Measurements from ENCODE around the gene HCN2.

DNA sequence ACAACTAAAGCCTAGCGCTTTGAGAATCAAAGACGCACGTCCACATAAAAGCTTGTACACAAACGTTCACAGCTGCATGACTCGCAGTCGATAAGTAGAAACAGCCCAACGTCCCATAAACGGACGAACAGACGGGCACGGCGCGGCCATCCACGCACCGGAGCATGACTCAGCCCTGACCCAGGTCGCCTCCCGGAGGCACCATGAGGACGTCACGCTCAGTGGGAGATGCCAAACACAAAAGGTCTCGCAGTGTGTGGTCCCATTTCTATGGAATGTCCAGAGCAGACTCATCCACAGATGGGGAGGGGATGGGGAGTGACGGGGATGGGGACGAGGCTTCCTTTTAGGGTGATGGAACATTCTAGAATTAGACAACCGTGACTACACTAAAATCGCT is 34.3 kb downstream of the HCN2 start:
- TF ChIP-seq POLR2A (IDR thresholded peaks at IDR 0.05; ENCODE audit: insufficient read depth in 1 of 2, low read depth in 2 of 2, low read length in 2 of 2) (no peak), FOXM1 (CRISPR knock-in tag; IDR thresholded peaks at IDR 0.05) (no peak), TCF7L2 (IDR thresholded peaks at IDR 0.05; ENCODE audit: low read depth, low read length) (no peak), CHD4 (IDR thresholded peaks at IDR 0.05; ENCODE audit: borderline replicate concordance, low read length) (no peak), HNF4A (CRISPR knock-in tag; IDR thresholded peaks at IDR 0.05) (no peak), TCF12 (IDR thresholded peaks at IDR 0.05) (no peak), TCF12 (CRISPR knock-in tag; IDR thresholded peaks at IDR 0.05) (no peak), ZFYVE20 (CRISPR knock-in tag; IDR thresholded peaks at IDR 0.05; ENCODE audit: borderline replicate concordance, low read depth) (no peak), POLR2AphosphoS5 (IDR thresholded peaks at IDR 0.05; ENCODE audit: low read depth, low read length) (no peak), FOXP1 (IDR thresholded peaks at IDR 0.05) (no peak), FOXP1 (CRISPR knock-in tag; IDR thresholded peaks at IDR 0.05) (no peak)
- TF ChIP-seq, protein P1, sequence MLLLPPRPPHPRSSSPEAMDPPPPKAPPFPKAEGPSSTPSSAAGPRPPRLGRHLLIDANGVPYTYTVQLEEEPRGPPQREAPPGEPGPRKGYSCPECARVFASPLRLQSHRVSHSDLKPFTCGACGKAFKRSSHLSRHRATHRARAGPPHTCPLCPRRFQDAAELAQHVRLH (CRISPR knock-in tag; IDR thresholded peaks at IDR 0.05; ENCODE audit: borderline replicate concordance, low read depth): no peak
- TF ChIP-seq, protein P2, sequence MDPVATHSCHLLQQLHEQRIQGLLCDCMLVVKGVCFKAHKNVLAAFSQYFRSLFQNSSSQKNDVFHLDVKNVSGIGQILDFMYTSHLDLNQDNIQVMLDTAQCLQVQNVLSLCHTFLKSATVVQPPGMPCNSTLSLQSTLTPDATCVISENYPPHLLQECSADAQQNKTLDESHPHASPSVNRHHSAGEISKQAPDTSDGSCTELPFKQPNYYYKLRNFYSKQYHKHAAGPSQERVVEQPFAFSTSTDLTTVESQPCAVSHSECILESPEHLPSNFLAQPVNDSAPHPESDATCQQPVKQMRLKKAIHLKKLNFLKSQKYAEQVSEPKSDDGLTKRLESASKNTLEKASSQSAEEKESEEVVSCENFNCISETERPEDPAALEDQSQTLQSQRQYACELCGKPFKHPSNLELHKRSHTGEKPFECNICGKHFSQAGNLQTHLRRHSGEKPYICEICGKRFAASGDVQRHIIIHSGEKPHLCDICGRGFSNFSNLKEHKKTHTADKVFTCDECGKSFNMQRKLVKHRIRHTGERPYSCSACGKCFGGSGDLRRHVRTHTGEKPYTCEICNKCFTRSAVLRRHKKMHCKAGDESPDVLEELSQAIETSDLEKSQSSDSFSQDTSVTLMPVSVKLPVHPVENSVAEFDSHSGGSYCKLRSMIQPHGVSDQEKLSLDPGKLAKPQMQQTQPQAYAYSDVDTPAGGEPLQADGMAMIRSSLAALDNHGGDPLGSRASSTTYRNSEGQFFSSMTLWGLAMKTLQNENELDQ (CRISPR knock-in tag; IDR thresholded peaks at IDR 0.05; ENCODE audit: borderline replicate concordance): no peak
- TF ChIP-seq, protein P3, sequence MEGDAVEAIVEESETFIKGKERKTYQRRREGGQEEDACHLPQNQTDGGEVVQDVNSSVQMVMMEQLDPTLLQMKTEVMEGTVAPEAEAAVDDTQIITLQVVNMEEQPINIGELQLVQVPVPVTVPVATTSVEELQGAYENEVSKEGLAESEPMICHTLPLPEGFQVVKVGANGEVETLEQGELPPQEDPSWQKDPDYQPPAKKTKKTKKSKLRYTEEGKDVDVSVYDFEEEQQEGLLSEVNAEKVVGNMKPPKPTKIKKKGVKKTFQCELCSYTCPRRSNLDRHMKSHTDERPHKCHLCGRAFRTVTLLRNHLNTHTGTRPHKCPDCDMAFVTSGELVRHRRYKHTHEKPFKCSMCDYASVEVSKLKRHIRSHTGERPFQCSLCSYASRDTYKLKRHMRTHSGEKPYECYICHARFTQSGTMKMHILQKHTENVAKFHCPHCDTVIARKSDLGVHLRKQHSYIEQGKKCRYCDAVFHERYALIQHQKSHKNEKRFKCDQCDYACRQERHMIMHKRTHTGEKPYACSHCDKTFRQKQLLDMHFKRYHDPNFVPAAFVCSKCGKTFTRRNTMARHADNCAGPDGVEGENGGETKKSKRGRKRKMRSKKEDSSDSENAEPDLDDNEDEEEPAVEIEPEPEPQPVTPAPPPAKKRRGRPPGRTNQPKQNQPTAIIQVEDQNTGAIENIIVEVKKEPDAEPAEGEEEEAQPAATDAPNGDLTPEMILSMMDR (CRISPR knock-in tag; IDR thresholded peaks at IDR 0.05): peak; percentile 26; the same call in 1 of the 2 replicates
- TF ChIP-seq, protein P4, sequence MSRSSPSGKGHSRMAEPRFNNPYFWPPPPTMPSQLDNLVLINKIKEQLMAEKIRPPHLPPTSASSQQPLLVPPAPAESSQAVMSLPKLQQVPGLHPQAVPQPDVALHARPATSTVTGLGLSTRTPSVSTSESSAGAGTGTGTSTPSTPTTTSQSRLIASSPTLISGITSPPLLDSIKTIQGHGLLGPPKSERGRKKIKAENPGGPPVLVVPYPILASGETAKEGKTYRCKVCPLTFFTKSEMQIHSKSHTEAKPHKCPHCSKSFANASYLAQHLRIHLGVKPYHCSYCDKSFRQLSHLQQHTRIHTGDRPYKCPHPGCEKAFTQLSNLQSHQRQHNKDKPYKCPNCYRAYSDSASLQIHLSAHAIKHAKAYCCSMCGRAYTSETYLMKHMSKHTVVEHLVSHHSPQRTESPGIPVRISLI (CRISPR knock-in tag; IDR thresholded peaks at IDR 0.05; ENCODE audit: borderline replicate concordance): no peak
- TF ChIP-seq, protein P5, sequence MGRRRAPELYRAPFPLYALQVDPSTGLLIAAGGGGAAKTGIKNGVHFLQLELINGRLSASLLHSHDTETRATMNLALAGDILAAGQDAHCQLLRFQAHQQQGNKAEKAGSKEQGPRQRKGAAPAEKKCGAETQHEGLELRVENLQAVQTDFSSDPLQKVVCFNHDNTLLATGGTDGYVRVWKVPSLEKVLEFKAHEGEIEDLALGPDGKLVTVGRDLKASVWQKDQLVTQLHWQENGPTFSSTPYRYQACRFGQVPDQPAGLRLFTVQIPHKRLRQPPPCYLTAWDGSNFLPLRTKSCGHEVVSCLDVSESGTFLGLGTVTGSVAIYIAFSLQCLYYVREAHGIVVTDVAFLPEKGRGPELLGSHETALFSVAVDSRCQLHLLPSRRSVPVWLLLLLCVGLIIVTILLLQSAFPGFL (CRISPR knock-in tag; IDR thresholded peaks at IDR 0.05): no peak

Measured in HepG2 (cell line).